ENCODE data around the gene MEAF6. TPM values are rescaled to one million over a fixed set of nuclear protein-coding genes. Genes with fewer than 3 reads are reported as not detected.
"Not testable (repeated sequence)": the region's sequence is repeated elsewhere in the genome, so short reads cannot be mapped to it uniquely, and the experiment has no call there.

Gene MEAF6
- total and polyA plus RNA-seq, 2 experiments from 2014 or later = 60.1 to 64.5 TPM

- TF ChIP-seq, protein P1, sequence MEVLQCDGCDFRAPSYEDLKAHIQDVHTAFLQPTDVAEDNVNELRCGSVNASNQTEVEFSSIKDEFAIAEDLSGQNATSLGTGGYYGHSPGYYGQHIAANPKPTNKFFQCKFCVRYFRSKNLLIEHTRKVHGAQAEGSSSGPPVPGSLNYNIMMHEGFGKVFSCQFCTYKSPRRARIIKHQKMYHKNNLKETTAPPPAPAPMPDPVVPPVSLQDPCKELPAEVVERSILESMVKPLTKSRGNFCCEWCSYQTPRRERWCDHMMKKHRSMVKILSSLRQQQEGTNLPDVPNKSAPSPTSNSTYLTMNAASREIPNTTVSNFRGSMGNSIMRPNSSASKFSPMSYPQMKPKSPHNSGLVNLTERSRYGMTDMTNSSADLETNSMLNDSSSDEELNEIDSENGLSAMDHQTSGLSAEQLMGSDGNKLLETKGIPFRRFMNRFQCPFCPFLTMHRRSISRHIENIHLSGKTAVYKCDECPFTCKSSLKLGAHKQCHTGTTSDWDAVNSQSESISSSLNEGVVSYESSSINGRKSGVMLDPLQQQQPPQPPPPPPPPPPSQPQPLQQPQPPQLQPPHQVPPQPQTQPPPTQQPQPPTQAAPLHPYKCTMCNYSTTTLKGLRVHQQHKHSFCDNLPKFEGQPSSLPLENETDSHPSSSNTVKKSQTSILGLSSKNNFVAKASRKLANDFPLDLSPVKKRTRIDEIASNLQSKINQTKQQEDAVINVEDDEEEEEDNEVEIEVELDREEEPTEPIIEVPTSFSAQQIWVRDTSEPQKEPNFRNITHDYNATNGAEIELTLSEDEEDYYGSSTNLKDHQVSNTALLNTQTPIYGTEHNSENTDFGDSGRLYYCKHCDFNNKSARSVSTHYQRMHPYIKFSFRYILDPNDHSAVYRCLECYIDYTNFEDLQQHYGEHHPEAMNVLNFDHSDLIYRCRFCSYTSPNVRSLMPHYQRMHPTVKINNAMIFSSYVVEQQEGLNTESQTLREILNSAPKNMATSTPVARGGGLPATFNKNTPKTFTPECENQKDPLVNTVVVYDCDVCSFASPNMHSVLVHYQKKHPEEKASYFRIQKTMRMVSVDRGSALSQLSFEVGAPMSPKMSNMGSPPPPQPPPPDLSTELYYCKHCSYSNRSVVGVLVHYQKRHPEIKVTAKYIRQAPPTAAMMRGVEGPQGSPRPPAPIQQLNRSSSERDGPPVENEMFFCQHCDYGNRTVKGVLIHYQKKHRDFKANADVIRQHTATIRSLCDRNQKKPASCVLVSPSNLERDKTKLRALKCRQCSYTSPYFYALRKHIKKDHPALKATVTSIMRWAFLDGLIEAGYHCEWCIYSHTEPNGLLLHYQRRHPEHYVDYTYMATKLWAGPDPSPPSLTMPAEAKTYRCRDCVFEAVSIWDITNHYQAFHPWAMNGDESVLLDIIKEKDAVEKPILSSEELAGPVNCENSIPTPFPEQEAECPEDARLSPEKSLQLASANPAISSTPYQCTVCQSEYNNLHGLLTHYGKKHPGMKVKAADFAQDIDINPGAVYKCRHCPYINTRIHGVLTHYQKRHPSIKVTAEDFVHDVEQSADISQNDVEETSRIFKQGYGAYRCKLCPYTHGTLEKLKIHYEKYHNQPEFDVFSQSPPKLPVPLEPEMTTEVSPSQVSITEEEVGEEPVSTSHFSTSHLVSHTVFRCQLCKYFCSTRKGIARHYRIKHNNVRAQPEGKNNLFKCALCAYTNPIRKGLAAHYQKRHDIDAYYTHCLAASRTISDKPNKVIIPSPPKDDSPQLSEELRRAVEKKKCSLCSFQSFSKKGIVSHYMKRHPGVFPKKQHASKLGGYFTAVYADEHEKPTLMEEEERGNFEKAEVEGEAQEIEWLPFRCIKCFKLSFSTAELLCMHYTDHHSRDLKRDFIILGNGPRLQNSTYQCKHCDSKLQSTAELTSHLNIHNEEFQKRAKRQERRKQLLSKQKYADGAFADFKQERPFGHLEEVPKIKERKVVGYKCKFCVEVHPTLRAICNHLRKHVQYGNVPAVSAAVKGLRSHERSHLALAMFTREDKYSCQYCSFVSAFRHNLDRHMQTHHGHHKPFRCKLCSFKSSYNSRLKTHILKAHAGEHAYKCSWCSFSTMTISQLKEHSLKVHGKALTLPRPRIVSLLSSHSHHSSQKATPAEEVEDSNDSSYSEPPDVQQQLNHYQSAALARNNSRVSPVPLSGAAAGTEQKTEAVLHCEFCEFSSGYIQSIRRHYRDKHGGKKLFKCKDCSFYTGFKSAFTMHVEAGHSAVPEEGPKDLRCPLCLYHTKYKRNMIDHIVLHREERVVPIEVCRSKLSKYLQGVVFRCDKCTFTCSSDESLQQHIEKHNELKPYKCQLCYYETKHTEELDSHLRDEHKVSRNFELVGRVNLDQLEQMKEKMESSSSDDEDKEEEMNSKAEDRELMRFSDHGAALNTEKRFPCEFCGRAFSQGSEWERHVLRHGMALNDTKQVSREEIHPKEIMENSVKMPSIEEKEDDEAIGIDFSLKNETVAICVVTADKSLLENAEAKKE (CRISPR knock-in tag; IDR thresholded peaks at IDR 0.05) = no peak
- TF ChIP-seq, protein P2, sequence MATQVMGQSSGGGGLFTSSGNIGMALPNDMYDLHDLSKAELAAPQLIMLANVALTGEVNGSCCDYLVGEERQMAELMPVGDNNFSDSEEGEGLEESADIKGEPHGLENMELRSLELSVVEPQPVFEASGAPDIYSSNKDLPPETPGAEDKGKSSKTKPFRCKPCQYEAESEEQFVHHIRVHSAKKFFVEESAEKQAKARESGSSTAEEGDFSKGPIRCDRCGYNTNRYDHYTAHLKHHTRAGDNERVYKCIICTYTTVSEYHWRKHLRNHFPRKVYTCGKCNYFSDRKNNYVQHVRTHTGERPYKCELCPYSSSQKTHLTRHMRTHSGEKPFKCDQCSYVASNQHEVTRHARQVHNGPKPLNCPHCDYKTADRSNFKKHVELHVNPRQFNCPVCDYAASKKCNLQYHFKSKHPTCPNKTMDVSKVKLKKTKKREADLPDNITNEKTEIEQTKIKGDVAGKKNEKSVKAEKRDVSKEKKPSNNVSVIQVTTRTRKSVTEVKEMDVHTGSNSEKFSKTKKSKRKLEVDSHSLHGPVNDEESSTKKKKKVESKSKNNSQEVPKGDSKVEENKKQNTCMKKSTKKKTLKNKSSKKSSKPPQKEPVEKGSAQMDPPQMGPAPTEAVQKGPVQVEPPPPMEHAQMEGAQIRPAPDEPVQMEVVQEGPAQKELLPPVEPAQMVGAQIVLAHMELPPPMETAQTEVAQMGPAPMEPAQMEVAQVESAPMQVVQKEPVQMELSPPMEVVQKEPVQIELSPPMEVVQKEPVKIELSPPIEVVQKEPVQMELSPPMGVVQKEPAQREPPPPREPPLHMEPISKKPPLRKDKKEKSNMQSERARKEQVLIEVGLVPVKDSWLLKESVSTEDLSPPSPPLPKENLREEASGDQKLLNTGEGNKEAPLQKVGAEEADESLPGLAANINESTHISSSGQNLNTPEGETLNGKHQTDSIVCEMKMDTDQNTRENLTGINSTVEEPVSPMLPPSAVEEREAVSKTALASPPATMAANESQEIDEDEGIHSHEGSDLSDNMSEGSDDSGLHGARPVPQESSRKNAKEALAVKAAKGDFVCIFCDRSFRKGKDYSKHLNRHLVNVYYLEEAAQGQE (IDR thresholded peaks at IDR 0.05; ENCODE audit: unreplicated experiment) = no peak
Observed at GRCh38 chr1:37533317-37534093, 18.9 kb upstream of the MEAF6 start (continued).

- not testable (repeated sequence) for H3K9me3 Mint-ChIP-seq; H3K4me1 Mint-ChIP-seq; H2AFZ ChIP-seq; H3K9me2 ChIP-seq (ENCODE audit: insufficient read depth); H3K4me2 ChIP-seq; H3K79me2 ChIP-seq (replicated peaks; ENCODE audit: insufficient read depth); ATAC-seq; H3K36me3 ChIP-seq (ENCODE audit: insufficient read depth); H3F3A ChIP-seq (replicated peaks; ENCODE audit: low read depth); H3K27me3 ChIP-seq (ENCODE audit: insufficient read depth); H3K27ac ChIP-seq (ENCODE audit: low read depth); H3K4me3 ChIP-seq; H3K4me1 ChIP-seq (ENCODE audit: insufficient read depth); DNase-seq (ENCODE audit: low spot score); H3K27me3 Mint-ChIP-seq (ENCODE audit: insufficient read depth, low read depth, poor library complexity); H3K27ac Mint-ChIP-seq; H3K4me3 Mint-ChIP-seq
- peaks cover 17% of the 10 kb centered on the region for H3K36me3 Mint-ChIP-seq (ENCODE audit: low read depth)
- H4K20me1 ChIP-seq (replicated peaks; ENCODE audit: insufficient read depth) = peaks cover 15% of the 10 kb centered on the region; the same call in 1 of the 2 replicates
Observed at GRCh38 chr1:37532418-37533156, 18.0 kb upstream of the MEAF6 start.

GRCh38 chr1:37529888-37530287 lies 15.3 kb upstream of the MEAF6 start:
- H3K79me2 ChIP-seq (replicated peaks; ENCODE audit: insufficient read depth); H3K27me3 Mint-ChIP-seq (ENCODE audit: insufficient read depth, low read depth, poor library complexity); H3K9me2 ChIP-seq (ENCODE audit: insufficient read depth); DNase-seq (ENCODE audit: low spot score); H2AFZ ChIP-seq; H3K36me3 Mint-ChIP-seq (ENCODE audit: low read depth); H3K4me1 Mint-ChIP-seq; H4K20me1 ChIP-seq (replicated peaks; ENCODE audit: insufficient read depth); H3K27ac ChIP-seq (ENCODE audit: low read depth); H3K4me3 Mint-ChIP-seq; H3K4me1 ChIP-seq (ENCODE audit: insufficient read depth); H3K4me2 ChIP-seq; H3K36me3 ChIP-seq (ENCODE audit: insufficient read depth); H3F3A ChIP-seq (replicated peaks; ENCODE audit: low read depth); H3K27me3 ChIP-seq (ENCODE audit: insufficient read depth); H3K4me3 ChIP-seq; H3K9me3 Mint-ChIP-seq; ATAC-seq; H3K27ac Mint-ChIP-seq: not testable (repeated sequence)
